Frontal cortex (tissue), 4 donors: Measurements from ENCODE around the gene CORO2A. TPM values are rescaled to one million over a fixed set of nuclear protein-coding genes. Genes with fewer than 3 reads are reported as not detected.
"Not testable (repeated sequence)": the region's sequence is repeated elsewhere in the genome, so short reads cannot be mapped to it uniquely, and the experiment has no call there.

Source experiments
- DNase-seq, 2 donors: peaks; one replicate each; pipeline ENCODE4 v3.0.0; 2012; ENCODE audit warnings: low spot score in 2 of 2
- FAIRE-seq: peaks from 2 replicates; lab custom pipeline; 2012; peaks lifted over from hg19 to GRCh38; lab: Jason Lieb, UNC
- total RNA-seq: library from RNA; depleted of rRNA; stranded (reverse); fragments of >200 nt; gene quantifications from one replicate; pipeline ENCODE4 v1.2.3, GENCODE V29; 2014
- donor health status: control.
- donor health status: control.
- donor health status: control.

CORO2A gene
- total RNA-seq, 1 donor from 2014 or later: 4.5 TPM

DNA sequence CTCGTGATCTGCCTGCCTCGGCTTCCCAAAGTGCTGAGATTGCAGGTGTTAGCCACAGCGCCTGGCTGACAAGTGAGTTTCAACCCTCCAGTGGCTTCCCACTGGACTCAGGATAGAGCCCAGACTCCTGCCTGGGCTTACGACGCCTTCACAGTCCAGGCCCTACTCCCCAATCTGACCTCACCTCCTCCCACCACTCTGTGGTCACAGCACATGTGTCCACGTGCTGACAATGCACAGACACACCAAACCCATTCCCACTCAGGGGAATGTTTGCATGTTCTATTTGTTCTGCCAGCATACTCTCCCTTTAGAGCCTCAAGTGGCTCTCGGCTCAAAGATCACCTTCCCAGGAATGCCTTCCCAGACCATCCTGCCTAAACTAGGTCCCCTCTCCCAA is 42.3 kb downstream of the CORO2A start:
- no peak for DNase-seq
- no peak for FAIRE-seq

DNA sequence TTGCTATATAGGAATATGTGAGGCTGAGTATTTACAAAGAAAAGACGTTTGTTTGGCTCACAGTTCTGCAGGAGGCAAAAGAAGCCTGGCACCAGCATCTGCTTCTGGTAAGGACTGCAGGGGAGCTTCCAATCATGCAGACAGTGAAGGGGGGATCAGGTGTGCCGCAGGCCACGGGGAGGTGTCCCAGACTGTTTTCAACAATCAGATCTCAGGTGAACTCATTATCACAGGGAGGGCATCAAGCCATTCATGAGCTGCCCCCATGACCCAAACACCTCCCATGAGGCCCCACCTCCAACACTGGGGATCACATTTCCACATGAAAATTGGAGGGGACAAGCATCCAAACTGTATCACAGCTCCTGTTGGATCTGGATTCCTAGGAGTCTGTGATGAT is 43.0 kb downstream of the CORO2A start:
- DNase-seq (no peak), FAIRE-seq (no peak)

DNA sequence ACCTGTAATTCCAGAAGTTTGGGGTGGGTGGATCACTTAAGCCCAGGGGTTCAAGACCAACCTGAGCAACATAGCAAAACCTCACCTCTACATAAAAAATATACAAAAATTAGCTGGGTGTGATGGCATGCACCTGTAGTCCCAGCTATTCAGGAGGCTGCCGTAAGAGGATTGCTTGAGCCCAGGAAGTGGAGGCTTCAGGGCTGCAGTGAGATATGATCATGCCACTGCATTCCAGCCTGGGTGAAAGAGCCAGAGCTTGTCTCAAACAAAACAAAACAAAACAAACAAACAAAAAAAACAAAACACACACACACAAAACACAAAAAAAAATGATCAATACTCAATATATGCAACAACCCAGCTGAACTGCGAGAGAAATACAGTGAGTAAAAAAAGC is 44.0 kb downstream of the CORO2A start:
- FAIRE-seq: no peak
- DNase-seq: no peak

DNA sequence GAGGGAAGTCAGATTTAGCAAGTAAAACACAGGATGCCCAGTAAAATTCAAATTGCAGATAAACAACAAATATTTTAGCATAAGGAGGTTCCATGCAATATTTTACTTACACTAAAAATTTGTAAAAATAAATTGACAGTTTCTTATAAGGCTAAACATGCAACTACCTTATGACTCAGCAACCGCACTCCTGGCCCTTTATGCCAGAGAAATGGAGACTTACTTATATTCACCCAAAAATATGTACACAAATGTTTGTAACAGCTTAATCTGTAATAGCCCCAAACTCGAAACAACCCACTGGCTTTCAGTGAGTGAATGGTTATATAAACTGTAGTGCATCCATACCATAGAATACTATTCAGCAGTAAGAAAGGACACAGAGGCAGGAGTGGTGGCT is 44.9 kb downstream of the CORO2A start:
- DNase-seq (no peak), FAIRE-seq (no peak)

DNA sequence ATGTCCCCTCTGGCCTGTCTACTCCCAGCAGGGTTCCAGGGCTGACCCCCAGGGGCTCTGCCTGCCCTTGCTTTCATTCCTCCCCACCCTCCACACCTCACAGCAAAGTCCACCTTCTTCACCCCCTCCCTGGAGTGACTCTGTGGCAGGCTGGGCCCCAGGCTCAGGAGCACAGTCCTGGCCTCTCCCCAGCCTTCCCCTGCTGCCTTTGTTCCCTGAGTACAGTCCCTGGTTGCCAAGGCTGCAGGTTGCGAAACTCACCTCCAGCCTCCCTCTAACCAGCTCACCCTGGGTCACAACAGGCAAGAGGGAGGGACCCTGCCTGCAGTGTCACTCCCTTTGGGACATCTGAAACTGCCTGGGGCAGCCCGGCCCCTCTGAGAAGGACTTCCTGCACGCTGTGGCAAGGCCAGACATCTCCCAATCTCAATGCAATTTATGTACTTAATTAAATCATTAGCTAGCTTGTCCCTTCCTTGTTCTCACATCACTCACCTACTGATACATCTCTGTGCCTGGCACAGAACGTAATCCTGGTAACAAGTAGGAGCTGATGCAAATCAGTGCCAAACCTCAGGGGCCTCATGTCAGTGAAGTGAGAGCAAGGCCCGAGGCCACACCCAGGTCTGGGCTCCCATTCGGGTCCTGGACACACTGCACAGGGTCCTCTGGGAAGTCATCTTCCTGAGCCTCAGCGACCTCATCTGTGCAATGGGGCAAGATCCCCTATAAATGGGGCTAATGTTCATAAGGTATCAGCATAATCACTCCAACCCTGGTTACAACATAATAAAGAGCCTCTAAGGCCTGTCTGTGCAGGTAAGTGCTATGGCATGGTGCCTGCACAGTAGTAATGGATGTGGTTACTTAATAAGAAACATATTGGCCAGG is 46.1 kb downstream of the CORO2A start:
- DNase-seq (no peak), FAIRE-seq (no peak)

DNA sequence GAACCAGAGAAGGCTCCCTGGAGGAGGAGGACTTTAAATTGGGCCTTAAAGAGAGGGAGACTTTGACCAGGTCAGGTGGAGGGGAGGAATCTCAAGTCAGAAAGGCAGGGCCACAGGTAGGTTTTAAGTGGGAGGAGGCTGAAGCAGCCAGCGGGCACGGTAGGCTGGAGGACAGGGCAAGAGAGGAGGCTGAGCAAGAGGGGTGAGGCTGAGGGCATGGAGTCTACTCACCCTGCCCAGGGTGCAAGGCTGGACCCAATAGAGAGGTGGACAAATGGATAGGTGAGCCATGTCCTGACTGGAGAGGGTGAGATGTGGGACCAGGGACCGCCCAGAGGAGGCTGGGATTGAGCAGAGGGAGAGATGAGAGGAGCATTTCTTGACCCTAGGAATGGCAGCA is 47.8 kb downstream of the CORO2A start:
- DNase-seq: no peak
- FAIRE-seq: no peak

DNA sequence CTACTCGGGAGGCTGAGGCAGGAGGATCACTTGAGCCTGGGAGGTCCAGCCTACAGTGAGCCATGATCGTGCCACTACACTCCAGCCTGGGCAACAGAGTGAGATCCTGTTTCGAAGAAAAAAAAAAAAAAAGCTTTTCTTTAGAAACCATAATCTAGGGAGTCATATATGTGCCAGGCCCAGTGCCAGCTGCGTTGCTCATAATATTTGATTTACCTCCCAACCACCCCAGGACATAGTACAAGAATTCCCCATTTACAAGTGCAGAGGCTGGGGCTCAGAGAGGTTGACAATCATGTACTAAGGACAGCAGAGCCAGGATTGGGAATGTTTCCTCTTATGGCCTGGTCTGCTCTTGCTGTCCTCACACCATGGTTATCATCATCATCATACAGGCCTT is 48.4 kb downstream of the CORO2A start:
- no peak for DNase-seq
- FAIRE-seq: no peak

DNA sequence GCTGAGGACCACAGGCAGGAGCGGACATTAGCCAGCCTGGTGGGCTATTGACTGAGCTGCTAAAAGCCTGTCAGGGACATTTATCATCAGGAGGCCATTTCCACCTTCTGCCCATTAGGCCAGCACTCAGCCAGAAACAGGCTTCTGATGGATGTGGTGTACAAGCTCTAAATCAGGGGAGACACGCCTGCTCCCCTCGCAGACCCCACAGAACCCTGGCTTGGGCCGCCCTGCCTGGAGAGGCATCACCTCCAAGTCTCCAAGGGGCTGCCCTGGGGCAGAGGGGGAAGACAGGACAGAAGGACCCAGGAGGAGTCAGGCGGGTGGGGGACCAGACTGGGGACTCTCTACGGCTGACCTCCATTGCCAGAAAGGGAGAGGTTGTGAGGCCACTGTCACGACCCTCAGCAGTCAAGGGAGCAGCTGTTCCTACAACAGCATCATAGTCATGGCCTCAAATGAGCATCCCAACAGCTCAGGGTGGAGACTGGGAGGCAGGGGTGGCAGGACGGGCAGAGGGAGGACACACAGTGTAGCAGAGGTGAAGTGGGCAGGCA is 49.4 kb downstream of the CORO2A start:
- FAIRE-seq: no peak
- DNase-seq: no peak

DNA sequence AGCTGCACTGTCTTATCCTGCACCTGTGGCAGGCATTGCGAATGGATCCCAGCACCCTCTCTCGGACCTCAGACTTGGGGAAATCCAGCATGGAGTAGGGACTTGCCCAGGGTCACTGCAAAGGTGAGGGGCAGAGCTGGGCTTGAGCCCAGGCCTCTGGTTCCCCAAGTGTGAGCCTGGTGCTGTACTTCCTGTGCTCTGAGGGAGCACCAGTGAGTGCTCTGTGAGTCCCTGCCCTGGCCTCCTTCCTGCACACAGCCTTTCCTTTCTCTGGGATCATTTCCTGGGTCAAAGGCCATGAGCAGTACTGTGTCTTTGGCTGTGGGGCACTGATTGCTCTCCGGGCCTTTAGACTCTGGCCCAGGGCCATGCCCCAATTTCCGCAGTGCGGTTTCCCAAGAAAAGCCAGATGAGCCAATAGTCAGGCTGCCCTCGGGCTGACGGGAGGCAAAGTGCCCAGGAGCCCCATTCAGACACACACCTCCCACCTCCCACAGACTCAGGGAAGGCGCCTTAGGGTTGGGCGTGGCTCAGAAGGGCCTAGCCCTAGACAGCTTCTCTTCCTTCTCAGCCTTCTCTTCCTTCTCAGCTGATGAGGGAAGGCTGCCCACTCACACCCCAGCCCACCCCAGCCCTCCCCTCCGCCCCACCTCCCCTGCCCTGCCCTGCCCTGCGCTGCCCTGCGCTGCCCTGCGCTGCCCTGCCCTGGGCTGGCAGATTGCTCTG is 50.1 kb downstream of the CORO2A start:
- FAIRE-seq (no peak), DNase-seq (no peak)

DNA sequence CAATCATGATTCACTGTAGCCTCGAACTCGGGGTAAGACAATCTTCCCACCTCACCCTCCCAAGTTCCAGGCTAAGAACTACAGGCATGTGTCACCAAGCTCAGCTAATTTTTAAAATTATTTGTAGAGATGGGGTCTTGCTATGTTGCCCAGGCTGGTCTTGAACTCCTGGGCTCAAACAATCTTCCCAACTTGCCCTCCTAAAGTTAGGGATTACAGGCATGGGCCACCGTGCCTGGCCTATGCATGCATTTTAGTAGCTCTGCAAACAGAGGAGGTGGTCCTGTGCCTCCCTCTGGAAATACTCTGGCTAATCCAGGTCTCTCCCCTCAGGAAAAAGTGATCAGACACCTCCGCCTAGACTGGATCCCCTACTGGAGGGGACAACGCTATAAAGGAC is 51.9 kb downstream of the CORO2A start:
- DNase-seq: no peak
- no peak for FAIRE-seq

DNA sequence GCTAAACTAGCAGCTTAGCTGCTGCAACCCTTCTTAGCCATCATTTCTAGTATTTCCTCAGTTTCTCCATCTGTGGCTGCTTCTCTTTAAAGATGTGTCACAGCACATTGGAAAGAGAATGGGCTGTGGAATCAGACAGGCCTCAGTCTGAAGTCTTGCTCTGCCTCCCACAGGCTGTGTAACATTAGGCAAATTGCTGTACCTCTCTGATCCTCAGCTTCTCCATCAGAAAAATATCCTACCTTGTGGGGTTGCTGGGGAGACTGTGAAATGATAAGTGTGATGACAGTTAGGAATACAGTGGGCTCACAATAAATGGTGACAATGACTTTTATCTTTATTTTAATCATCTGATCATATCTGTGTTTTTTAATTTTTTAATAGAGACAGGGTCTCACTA is 55.9 kb downstream of the CORO2A start:
- FAIRE-seq (no peak), DNase-seq (no peak)

DNA sequence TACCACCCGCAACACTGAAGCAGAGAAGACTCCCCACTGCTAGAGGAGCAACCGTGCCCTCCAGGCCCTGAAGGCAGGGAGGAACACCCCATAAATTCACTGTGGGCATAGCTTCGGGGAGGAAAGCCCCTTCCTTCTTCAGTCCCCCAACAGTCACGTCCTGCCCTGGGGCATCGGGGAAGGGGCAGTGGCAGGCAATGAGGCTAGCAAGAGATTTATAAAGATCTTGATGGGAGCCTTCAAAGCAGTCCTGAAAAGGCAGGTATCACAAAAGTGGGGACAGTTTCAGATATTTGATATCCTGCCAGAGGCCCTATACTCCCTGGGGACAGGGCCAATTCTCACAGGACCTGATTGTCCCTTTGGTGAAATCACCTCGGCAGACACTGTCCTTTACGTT is 56.5 kb downstream of the CORO2A start:
- DNase-seq (no peak), FAIRE-seq (no peak)

DNA sequence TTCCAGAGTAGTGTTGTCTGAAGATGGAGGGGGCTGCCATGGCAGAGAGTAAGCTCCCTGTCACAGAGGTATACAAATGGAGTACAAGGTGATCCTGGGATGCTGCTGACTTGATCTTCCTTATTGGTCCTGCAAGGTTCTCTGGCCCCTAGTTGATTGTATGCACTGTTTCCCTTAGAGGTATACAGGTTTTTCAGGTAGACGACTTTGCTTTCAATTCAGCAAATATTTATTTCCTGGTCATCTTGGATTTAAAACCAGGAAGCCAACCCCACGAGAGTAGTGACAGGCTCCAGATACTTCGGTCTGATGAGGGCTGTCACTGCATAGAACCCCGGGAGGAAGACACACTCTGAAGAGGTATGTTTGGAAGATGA is 56.9 kb downstream of the CORO2A start:
- FAIRE-seq (no peak), DNase-seq (no peak)

DNA sequence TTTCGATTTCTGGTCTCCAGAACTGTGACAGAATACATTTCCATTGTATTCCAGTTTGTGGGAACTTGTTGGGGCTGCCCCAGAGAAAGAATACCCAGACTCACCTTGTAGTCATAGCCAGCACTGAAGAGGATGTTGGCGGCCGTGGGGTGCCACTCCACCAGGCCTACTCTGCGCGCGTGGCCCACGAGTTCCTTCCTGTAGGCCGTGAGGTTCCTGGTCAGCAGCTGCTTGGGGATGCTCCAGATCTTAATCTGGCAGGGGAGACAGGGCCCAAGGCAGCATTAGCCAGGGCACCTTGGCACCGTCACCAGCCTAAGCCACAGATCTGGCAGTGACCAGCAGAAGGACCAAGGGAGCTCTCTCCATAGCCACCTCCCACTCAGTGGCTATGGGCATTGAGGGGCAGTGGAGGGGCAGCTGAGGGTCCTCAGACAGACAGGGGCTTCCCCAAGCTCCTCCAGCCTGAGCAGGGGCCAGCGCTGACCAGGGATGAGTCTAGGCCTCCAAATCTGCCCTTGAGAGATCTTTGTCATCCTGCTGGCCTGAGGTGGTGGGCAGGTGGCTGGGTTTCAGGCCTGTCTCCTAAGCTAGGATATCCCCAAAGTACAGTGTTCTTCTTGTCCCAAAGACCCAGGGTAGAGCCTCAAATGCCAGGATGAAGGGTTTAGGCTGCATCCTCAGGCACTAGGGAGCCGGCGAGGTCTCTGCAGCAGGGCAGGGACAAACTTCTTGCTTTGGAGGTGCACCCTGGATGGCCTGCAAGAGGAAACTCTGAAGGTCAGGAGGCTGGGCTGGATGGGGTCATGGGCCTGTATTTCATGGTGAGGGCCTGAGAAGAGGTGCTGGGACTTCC is 57.5 kb downstream of the CORO2A start:
- no peak for DNase-seq
- no peak for FAIRE-seq

DNA sequence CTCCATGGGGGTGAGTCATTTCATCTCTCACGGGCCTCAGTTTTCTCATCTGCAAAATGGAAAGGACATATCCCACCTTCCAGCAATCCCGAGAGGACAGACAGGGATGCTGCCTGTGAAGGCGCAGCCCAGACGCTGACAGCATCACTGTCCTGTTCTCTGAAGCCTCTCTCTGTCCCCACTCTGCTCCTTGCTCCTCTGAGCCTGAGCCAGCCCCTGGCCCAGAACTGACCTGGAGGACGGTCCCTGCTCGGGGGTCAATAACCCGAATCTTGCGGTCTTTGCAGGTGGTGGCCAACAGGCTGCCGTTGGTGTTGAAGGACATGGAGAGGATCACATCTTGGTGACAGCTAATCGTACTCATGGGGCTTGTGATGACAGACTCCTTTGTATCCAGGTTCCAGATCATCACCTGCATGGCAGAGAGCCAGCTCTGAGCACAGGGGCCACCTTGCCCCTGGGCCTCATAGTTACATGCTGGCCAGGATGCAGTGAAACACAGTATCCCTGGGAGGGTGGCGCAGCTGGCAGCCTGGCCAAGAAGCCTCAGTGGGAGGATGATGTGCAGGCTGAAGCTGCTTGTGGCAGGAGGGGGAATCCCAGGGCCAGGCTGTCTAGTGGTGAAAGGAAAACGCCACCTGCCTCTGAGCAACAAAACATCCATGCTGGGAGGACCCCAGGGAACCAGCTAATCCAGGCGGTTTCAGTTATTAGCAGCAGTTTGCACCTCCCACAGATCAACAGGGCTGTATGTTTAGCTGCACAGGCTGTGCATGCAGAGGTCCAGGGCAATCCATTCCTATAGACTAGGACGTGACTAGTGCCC is 59.4 kb downstream of the CORO2A start:
- FAIRE-seq: no peak

DNA sequence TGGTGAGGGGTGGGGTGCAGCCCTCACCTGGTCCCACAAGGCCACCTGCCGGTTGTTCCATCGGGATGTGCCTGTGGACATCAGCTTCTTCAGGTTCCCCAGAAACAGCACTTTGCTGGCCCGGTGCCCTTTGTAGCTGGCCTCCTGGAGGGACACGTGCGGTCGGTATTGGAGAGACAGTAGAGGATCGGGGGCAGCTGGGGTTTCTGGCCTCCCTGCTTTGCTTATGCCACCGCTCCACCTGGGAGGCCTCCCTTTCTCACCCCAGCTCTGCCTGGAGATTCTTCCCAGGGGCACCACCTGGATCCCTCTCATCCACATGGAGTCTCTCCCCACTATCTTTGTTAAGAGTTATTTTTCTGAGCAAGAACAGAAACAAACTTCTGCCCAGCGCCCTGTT is 60.3 kb downstream of the CORO2A start:
- FAIRE-seq (no peak), DNase-seq (no peak)

More for the DNA sequence above, 59.4 kb downstream of the CORO2A start:
- DNase-seq: no peak

DNA sequence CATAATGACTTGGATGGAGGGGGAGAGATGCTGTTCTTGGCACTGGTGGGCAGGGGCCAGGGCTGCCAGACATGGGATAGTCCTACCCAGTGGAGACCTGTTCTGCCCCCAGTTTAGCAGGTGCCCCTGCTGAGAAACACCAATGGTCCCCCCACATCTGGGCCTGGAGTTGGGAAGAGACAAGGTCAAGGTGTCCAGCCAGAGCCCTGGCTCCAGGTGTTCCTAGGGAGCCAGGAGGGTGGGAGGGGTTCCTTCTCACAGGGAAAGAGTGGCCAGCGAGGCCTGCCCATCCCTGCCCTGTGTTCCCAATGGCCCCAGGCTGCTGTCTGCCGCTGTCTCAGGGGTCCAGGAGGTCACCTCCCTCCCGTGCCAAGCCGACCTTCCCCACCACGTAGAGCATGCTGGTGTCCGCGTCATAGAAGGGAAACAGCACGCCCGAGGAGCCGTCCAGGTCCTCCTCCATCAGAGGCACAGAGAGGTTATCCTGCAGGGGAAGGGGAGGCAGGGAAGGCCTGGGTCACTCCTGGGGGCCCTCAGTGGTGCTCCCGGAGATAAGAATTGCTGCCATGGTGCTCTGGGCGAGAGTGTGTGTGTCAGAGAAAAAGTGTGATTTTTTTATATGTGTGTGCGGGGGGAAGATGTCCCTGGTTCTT is 61.7 kb downstream of the CORO2A start:
- DNase-seq: no peak
- FAIRE-seq: no peak

DNA sequence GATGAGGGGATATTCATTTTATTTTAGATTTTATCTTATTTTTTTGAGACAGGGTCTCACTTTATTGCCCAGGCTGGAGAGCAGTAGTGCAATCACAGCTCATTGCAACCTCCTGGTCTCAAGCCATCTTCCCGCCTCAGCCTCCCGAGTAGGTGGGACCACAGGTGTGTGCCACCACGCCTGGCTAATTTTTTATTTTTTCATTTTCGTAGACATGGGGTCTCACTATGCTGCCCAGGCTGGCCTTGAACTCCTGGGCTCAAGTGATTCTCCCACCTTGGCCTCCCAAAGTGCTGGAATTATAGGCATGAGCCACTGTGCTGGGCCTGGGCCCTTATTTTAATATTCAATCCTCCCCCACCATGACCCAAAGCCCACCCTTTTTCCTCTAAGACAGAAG is 62.4 kb downstream of the CORO2A start:
- not testable (repeated sequence) for FAIRE-seq, DNase-seq

DNA sequence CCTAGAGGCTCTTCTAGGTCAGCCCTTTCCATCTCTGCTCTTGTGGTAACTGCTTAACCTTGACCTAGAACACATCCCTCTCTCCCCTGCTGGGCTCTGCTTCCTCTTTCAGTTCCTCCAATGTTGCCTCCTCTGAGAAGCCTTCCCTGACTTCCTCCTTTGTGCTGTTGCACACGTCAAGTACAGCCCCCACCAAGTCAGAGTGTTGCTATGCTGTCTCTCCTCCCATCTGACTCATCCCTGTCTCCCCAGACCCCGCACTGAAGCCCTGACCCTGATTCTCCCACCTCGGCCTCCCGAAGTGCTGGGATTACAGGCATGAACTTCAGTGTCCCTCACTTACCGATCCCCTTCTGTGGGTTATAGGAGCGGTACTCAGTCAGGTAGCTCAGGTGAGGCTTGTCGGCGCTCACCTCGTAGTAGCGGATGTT is 63.0 kb downstream of the CORO2A start:
- DNase-seq (no peak), FAIRE-seq (no peak)
